ENCODE results near the gene ATN1.

The ATN1 gene

DNA sequence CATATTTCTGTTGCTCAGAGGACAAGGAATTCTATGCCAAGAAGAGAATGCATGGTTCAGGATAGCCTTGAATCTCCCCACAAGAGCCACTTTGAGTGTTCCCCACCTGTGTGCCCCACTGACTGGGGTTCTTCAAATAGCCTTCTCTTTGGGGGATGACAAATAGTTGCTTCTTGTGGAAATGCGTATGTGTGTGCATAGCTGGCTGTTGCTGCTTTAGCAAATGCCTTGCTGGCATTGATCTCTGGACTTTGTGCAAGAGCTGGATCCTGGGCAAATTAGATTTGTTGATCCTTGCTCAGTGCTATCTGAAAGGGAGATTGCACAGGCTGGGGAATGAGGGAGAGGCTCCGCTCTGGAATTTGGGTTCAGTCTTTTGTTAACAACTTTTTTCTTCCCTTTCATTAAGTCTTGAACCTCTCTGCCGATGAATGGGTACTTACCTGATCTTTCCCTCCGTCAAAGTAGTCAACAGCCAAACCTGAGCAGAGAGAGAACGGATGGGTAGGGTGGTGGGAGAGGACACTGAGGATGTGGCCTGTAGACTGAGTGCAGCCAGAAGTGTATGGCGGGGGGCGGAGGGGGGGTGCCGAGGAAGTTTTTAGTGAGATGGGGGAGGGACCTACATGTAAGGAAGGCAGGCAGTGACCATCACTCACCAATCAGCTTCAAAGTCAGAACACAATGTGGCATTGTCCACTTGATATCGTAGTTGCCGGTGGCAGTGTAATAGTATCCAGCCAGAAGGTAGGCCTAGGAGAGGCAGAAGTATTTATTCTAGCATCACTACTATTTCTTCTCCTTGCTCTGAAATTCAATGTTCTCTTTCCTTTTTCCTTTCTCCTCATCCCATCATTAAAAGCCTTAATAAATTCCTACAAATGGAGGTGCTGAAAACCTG lies 53.6 kb downstream of the ATN1 start:
- no peak overlapping the region for H3K9ac ChIP-seq
- H3K4me2 ChIP-seq, result no peak overlapping the region
- H2AFZ ChIP-seq (ENCODE audit: low read depth), result no peak overlapping the region
- TF ChIP-seq, protein P1, sequence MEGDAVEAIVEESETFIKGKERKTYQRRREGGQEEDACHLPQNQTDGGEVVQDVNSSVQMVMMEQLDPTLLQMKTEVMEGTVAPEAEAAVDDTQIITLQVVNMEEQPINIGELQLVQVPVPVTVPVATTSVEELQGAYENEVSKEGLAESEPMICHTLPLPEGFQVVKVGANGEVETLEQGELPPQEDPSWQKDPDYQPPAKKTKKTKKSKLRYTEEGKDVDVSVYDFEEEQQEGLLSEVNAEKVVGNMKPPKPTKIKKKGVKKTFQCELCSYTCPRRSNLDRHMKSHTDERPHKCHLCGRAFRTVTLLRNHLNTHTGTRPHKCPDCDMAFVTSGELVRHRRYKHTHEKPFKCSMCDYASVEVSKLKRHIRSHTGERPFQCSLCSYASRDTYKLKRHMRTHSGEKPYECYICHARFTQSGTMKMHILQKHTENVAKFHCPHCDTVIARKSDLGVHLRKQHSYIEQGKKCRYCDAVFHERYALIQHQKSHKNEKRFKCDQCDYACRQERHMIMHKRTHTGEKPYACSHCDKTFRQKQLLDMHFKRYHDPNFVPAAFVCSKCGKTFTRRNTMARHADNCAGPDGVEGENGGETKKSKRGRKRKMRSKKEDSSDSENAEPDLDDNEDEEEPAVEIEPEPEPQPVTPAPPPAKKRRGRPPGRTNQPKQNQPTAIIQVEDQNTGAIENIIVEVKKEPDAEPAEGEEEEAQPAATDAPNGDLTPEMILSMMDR (conservative IDR thresholded peaks at IDR 0.05; ENCODE audit: low read depth, low read length), result no peak
- no peaks in the 10 kb centered on the region for H3K36me3 ChIP-seq (ENCODE audit: insufficient read depth)
- no peaks in the 10 kb centered on the region for H3K79me2 ChIP-seq (ENCODE audit: insufficient read depth, low read depth)
- H3K4me3 ChIP-seq (IDR thresholded peaks at IDR 0.05; ENCODE audit: insufficient read depth, low read depth, low read length), result no peak overlapping the region
- no peak overlapping the region for H3K27ac ChIP-seq
- H3K4me1 ChIP-seq (ENCODE audit: low read depth, poor library complexity, severe bottlenecking), result peaks cover 10% of the 10 kb centered on the region
- no peaks in the 10 kb centered on the region for H3K27me3 ChIP-seq (ENCODE audit: insufficient read depth, low read depth)
- H4K20me1 ChIP-seq (ENCODE audit: insufficient read depth), result no peaks in the 10 kb centered on the region

DNA sequence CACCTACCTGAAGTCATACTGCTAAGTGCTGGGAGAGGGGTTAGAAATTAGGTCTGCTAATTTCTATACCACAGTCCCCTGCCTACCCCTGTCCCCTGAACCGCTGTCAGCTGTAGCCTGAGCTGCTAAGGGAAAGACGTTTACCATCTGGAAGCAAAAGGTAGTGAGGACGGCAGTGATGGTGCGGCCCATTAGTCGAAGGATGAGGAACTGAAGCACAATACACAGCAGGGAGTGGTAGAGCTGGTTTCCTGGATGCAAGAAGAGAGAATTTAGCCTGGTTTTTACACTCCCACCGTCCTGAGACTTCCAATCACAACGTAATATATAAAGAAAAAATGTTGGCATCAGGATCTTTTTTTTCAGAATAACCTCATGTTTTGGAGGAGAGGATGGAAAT lies 54.8 kb downstream of the ATN1 start:
- Histone ChIP-seq H3K4me2 (no peak overlapping the region), H2AFZ (ENCODE audit: low read depth) (no peak overlapping the region), H3K27me3 (ENCODE audit: insufficient read depth, low read depth) (no peaks in the 10 kb centered on the region), H3K4me3 (IDR thresholded peaks at IDR 0.05; ENCODE audit: insufficient read depth, low read depth, low read length) (no peak overlapping the region), H3K4me1 (ENCODE audit: low read depth, poor library complexity, severe bottlenecking) (peaks cover 9% of the 10 kb centered on the region), H3K27ac (no peak overlapping the region), H3K79me2 (ENCODE audit: insufficient read depth, low read depth) (no peaks in the 10 kb centered on the region), H4K20me1 (ENCODE audit: insufficient read depth) (no peaks in the 10 kb centered on the region), H3K36me3 (ENCODE audit: insufficient read depth) (no peaks in the 10 kb centered on the region), H3K9ac (no peak overlapping the region)
- TF ChIP-seq, protein P1 (conservative IDR thresholded peaks at IDR 0.05; ENCODE audit: low read depth, low read length), result no peak

DNA sequence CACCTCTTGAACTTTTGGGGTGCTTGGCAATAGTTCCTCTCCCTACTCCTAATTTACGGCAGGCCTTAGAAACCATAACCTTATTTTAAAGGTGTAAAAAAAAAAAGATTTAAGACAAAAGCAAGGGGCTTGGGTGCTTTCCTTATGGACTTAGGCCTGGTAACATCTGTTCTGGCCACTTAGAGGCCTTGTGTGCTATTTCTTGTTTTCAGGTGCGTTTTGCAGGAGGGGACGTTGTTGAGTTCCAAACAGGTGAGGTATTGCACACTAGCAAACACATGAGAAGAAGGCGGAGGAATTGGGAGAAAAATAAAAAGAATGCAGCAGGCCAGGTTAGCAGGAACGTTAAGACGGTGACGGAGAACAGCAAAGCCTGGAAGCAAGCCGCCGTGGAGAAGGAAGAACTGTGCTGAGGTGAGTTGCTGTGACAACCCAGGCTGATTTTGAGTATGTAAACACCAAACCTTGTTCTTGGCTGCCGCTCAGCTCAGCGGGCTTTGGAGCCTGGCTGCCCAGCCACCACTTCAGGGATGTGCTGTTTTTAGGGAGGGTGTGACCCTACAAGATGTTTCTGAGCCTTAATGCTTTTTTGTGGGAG lies 60.3 kb downstream of the ATN1 start:
- Histone ChIP-seq H4K20me1 (ENCODE audit: insufficient read depth) (no peaks in the 10 kb centered on the region), H3K9ac (no peak overlapping the region), H3K4me3 (IDR thresholded peaks at IDR 0.05; ENCODE audit: insufficient read depth, low read depth, low read length) (no peak overlapping the region), H3K4me1 (ENCODE audit: low read depth, poor library complexity, severe bottlenecking) (no peaks in the 10 kb centered on the region), H3K27me3 (ENCODE audit: insufficient read depth, low read depth) (no peaks in the 10 kb centered on the region), H2AFZ (ENCODE audit: low read depth) (no peak overlapping the region), H3K79me2 (ENCODE audit: insufficient read depth, low read depth) (no peaks in the 10 kb centered on the region), H3K36me3 (ENCODE audit: insufficient read depth) (no peaks in the 10 kb centered on the region), H3K4me2 (no peak overlapping the region), H3K27ac (no peak overlapping the region)
- TF ChIP-seq, protein P1 (conservative IDR thresholded peaks at IDR 0.05; ENCODE audit: low read depth, low read length), result no peak

All from KMS-11 (cell line).